HG03066 (cell line): Measurements from ENCODE around the gene ASTN2.

Source experiments
- ATAC-seq: cut with Tn5 transposase; IDR thresholded peaks from one replicate; pipeline ENCODE4 v1.9.1; 2021; ENCODE audit warnings: low read depth; ENCODE audit not compliant: unreplicated experiment

Gene ASTN2

GRCh38 chr9:117304549-117304948, 110.3 kb downstream of the ASTN2 start:
- no peak for ATAC-seq

GRCh38 chr9:117303643-117304230, 111.1 kb downstream of the ASTN2 start:
- no peak for ATAC-seq

DNA sequence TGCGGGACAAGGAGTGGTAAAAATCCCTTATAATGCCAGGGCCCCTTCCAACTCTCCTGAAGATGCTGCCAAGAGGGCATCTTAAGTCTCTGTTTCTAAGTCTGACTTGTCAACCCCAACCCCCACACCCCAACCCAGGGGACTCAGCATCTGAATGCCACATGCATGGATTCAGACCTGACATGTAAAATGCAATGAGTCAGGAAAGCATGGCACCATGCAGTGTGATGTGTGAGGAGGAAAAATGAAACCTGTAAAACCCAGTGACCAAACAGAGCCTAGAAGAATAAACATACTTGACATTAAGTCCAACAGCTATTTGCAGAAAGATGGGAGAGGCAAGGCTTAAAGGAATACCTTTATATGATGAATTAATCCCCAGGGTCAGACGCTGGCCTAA, 112.4 kb downstream of the ASTN2 start:
- ATAC-seq = no peak

DNA sequence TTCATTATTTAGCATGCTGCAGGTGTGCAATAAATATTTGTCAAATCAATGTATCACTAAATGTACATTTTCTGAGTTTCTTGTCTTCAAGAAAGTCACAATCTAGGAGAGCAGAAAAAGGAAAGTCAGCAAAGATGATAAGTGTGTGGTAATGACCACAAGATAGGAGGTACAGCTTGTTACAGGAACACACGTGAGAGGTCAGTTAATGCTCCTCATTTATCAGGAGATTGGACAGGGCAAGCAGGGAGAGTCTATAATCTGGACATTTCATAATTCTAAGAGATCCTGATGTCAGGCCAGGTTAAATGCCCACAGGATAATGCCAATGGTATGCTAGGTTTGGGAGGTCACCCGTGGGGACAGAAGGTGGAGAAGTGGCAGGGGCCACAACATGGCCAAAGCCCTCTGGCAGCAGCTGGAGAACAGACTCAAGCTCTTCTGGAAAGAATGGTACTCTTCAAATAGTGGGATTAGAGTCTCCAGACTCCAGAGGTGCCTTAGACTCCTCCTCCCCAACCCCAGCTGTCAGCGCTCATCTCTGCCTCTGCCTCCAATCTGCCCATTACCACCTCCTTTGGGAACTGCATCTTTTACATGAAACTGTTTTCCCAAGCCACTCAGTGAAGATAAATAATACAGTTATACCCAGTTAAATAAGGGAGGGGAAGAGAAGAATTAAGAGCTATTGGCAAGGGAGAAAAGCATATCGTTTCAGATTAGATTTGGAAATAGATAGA, 114.3 kb downstream of the ASTN2 start:
- ATAC-seq = no peak

DNA sequence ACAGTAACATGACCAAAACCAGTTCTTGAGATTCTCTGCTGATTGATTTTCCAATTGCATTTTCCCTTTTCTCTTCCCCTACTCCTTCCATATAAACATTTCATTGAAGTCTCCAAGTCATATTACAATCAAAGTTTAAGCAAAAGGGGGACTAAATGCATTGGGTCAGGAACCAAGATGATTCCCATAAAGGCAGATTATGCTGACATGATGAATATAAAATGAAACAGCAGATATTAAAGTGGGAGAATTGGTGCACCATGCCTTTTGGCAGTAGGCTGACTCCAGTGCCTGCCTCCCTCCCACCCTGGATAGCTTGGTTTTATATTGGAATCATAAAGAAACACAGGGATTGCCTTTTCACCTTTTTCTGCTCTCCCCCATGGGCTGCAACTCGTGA, 118.4 kb downstream of the ASTN2 start:
- no peak for ATAC-seq

GRCh38 chr9:117293206-117294114, 121.4 kb downstream of the ASTN2 start:
- ATAC-seq = no peak

DNA sequence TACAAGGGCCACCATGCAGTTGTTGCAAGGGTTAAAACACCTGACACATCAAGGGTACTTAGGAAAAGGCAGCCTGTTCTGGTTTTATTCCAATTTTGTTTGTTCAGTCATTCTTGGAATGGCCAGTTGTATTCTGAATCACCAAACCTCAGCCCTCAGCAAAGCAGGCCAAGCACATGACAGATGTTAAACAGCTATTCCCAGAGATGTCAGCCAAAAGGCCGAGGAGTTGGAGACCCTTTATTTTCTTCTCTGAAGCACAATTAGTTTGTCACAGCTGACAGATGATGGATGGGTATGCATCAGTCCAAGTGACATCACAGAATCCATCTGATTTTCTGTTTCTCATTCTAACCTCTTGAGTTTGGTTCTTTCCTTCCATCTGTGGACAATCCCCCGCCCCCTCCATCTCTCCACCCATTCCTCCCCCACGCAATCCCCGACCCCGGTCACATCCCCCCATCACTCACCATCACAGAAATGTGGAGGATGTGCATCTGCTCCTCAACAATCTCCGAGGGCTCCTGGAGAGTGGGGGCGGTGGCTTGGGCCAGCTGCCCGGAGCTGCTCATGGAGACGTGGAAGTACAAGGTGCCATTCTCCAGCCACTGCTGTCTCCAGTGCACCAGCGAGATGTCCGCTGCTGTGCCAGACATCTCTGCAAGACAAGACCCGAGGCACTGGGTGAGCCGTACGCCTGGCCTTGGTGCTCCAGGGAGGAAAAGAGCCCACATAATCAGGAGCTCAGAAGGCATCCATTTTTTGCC, 123.8 kb downstream of the ASTN2 start:
- ATAC-seq = no peak

DNA sequence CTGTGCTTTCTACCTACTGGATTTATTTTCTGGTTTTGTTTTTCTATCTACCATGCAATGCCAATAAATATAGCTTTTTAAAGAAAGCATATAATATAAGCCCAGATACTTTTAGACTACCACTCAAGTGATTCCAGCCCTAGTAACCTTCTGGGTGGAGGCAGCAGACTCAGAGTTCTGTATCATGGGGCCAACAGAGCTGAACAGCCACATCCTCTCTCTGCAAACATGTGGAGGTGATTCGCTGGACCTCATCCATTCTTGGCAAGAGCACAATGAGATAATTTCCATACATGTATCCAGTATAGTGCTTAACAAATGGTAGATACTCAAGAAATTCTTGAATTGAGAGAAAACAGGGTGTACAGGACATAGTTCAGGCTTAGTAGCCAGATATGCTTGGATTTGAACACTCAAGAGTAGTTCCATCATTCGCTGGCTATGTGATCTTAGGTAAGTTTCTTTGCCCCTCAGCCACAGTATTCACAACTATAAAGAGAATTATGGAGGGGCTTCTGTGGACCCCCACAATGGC, 124.5 kb downstream of the ASTN2 start:
- ATAC-seq = no peak

- ATAC-seq = no peak
These were observed 128.6 kb downstream of the ASTN2 start for GRCh38 chr9:117286245-117286644.

DNA sequence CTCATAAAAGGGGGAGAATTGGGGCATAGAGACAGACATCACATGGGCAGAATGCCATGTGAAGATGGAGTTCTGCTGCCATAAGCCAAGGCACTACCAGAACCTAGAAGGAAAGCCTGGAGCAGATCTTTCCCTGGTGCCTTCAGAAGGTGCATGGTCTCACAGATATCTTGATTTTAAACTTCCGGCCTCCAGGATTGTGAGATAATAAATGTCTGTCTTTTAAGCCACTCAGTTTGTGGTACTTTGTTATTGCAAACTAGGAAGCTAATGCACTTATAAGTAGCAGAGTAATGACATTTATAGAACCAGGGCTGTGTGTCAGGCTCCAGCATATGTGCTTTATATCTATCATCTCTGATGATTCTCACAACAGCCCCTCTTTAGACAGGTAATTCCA, 130.4 kb downstream of the ASTN2 start:
- no peak for ATAC-seq

- ATAC-seq = no peak
These were observed 132.3 kb downstream of the ASTN2 start for GRCh38 chr9:117282541-117282940.

GRCh38 chr9:117278471-117279035, 136.3 kb downstream of the ASTN2 start:
- no peak for ATAC-seq

GRCh38 chr9:117278020-117278419, 136.8 kb downstream of the ASTN2 start:
- ATAC-seq = no peak

- no peak for ATAC-seq
These were observed 138.4 kb downstream of the ASTN2 start for GRCh38 chr9:117276444-117276843.

DNA sequence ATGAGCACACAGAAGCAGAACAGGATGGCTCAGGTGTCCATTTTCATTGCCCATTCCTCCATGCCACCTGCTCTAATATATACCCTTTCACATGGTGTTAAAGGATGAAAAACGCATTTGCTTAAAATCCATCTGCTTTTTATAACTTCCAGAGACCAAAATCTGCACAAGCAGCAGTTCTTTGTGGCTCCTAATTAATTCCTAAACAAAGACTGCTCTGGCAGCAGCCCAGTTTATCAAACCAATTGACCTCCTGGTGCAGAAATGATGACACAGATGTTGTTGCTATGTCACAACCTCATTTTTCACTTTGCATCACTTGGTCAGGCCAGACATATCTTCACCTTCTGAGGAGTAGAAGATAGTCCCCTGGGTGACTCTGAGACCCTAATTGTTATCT, 141.2 kb downstream of the ASTN2 start:
- no peak for ATAC-seq

DNA sequence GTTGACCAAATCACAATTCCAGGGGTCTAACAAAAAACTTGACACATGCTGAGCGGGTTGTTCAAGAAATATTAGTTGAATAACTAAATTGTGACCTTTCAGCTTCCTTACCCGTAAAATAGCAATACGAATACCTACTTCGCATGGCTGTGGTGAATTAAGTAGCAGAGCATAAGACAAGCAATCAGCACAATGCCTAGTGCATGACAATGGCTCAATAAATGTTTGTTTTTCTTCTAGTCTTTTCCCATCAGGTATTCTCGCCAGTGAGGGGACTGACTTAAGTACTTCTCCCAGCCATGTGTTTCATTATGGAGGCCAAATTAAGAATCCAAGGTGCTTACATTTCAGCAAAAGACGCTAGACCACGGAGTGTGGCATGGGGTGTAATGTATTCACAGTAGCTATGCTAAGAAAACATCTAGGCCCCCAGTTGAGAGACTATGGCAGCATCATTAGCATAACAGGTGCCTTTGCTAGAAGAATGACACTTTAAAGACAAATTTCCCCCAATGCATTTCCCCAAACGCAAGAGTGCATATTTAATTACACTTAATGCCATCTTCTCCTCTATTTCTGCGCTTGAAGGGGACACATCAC, 145.9 kb downstream of the ASTN2 start:
- no peak for ATAC-seq

DNA sequence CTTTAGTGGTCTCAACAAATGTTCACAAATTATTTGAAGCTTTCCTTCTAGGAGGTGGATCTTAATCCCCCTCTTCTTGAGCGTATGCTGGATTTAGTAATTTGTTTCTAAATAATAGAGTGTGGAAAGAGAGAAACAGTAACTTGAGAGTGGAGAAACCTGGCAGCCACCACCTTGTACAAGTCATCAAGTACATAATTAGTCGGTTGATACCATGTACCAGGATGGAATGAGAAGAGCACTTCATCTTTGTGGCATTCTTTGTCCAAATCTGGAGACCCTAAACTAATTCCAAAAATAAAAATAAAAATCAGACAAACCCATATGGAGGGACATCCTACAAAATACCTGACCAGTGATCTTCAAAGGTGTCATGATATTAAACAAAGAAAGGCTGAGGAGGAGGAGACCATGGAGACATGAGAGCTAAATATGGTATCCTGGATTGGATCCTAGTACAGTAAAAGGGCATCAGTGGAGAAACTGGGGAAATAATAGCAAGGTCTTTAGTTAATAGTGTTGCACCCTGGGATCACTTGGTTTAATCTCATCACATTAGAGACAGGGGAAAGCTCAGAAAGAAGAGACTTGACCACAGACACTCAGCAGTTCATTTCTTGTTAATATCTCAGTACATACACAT, 147.9 kb downstream of the ASTN2 start:
- no peak for ATAC-seq

GRCh38 chr9:117265253-117265652, 149.6 kb downstream of the ASTN2 start:
- ATAC-seq = no peak

DNA sequence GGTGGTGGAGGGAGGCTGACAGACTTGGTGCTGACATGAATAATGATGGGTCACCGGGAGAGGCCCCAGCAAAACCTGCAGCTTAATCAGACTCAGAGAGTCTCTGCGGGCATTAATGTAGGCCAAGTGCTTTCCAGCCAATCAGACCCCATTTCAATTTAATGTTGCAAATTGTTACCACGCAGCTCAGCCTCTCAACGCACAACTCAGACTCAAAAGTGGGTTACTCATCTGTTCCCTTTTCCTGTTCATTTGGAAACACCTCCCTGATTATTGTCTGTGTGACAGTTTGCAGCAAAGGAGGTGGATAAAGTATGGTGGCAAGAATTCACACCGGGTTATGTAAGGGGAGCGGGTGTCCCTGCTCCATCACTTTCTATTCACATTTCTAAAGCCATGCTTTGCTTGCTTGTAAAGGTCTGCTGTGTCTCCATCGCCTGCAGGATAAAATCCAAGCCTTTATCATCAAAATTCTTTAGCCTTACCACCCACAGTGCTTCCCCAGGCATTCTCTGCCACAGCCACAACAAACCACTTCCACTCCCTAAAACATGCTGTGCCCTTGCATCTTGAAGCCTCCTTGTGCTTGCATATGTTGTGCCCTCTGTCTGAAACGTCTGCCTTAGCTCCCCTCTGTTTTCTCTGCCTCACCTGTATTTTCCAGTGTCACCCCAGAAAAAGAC, 156.5 kb downstream of the ASTN2 start:
- ATAC-seq = no peak
